K562 (cell line): ENCODE data around the gene ITGBL1. TPM values are rescaled to one million over a fixed set of nuclear protein-coding genes. Genes with fewer than 3 reads are reported as not detected.

ENCODE experiments used
- ATAC-seq: fragments of 200-7000 bp; cut with Tn5 transposase; 3 replicates; pipeline ENCODE4 v1.9.1; 2020; ENCODE audit warnings: moderate library complexity
- BruUV-seq: library from RNA; stranded (reverse); fragments of 400-500 nt; replicated peaks from 2 replicates; lab custom pipeline; 2021; lab: Mats Ljungman, UMichigan
- CTCF ChIA-PET: fragments of 300-600 bp; formaldehyde crosslinking; extraction: SDS; loops from one replicate; lab custom pipeline; 2021; ENCODE audit warnings: low intra/inter-chr PET ratio; lab: Yijun Ruan, JAX
- POLR2A ChIA-PET: fragments of 300-600, 350-650 bp; sonication (Branson Sonifier 250); formaldehyde crosslinking; extraction: SDS; loops from one replicate; lab custom pipeline; 2021; ENCODE audit warnings: antibody characterized with exemption, inconsistent platforms; lab: Yijun Ruan, JAX
- DNase-seq, 4 experiments: peaks; one replicate each; pipeline versions ENCODE4 v3.0.0 to v3.0.0-alpha.2; 2011 to 2018; ENCODE audit warnings: low spot score in 3 of 4, mixed read lengths in 3 of 4; ENCODE audit errors: extremely low read depth in 1 of 4
- FAIRE-seq: peaks from 2 replicates; lab custom pipeline; 2011; peaks lifted over from hg19 to GRCh38; lab: Jason Lieb, UNC
- H2AFZ ChIP-seq: 2 replicates; pipeline ENCODE4 v1.6.0; 2011; ENCODE audit warnings: low read depth, low read length, control low read depth, inconsistent platforms
- H3K27ac ChIP-seq: fragments of 200-600 bp; 3 replicates; pipeline ENCODE4 v1.8.0; 2011; ENCODE audit warnings: low read depth, mild to moderate bottlenecking, control low read depth, inconsistent platforms, low read length, moderate library complexity, mixed read lengths; ENCODE audit errors: extremely low read depth
- H3K27me3 ChIP-seq, 2 experiments: fragments of 300-600 bp in 1 of 2; 2 replicates in 1 of 2; 3 replicates in 1 of 2; pipeline versions ENCODE4 v1.6.0 to v1.8.0; 2011; ENCODE audit warnings: inconsistent platforms in 2 of 2, low read length in 2 of 2, mild to moderate bottlenecking in 1 of 2, mixed read lengths in 1 of 2, moderate library complexity in 1 of 2; ENCODE audit not compliant: control insufficient read depth in 2 of 2, insufficient read depth in 2 of 2
- H3K36me3 ChIP-seq: fragments of 300-600 bp; 3 replicates; pipeline ENCODE4 v1.8.0; 2011; ENCODE audit warnings: mild to moderate bottlenecking, low read length, inconsistent platforms; ENCODE audit not compliant: control insufficient read depth, insufficient read depth
- H3K4me1 ChIP-seq, 2 experiments: fragments of 200-600 bp in 1 of 2; replicated peaks in 1 of 2; 2 replicates in 1 of 2; 3 replicates in 1 of 2; pipeline versions ENCODE4 v1.5.1 to v1.8.0; 2011; ENCODE audit warnings: inconsistent platforms in 2 of 2, low read length in 2 of 2, mild to moderate bottlenecking in 1 of 2, mixed read lengths in 1 of 2, moderate library complexity in 1 of 2; ENCODE audit not compliant: control insufficient read depth in 2 of 2, insufficient read depth in 2 of 2
- H3K4me2 ChIP-seq: 2 replicates; pipeline ENCODE4 v1.6.1; 2011; ENCODE audit warnings: low read length, control low read depth, inconsistent platforms, mixed read lengths; ENCODE audit not compliant: insufficient read depth
- H3K4me3 ChIP-seq: fragments of 200-600 bp; sonication (generic), shearing (Covaris generic); 2 replicates; pipeline ENCODE4 v1.5.1; 2016; ENCODE audit warnings: control low read depth, inconsistent platforms
- H3K79me2 ChIP-seq: fragments of 200-600 bp; 3 replicates; pipeline ENCODE4 v1.8.0; 2011; ENCODE audit warnings: low read length, inconsistent platforms; ENCODE audit not compliant: control insufficient read depth, insufficient read depth
- H3K9ac ChIP-seq, 2 experiments: 2 replicates each; pipeline versions ENCODE4 v1.6.0 to v1.6.1; 2011; ENCODE audit warnings: low read depth in 2 of 2, low read length in 2 of 2, control low read depth in 1 of 2, inconsistent platforms in 1 of 2, mild to moderate bottlenecking in 1 of 2, mixed read lengths in 1 of 2; ENCODE audit not compliant: insufficient read depth in 1 of 2
- H3K9me1 ChIP-seq: one replicate; pipeline ENCODE4 v1.6.0; 2011; ENCODE audit warnings: inconsistent platforms, mild to moderate bottlenecking, low read length, moderate library complexity; ENCODE audit not compliant: control insufficient read depth, insufficient read depth
- H3K9me3 ChIP-seq: replicated peaks from 2 replicates; pipeline ENCODE4 v1.5.1; 2011; ENCODE audit warnings: low read depth, low read length, inconsistent platforms; ENCODE audit not compliant: control insufficient read depth, insufficient read depth
- H4K20me1 ChIP-seq: replicated peaks from 2 replicates; pipeline ENCODE4 v1.6.1; 2011; ENCODE audit warnings: low read length, inconsistent platforms, mixed read lengths; ENCODE audit not compliant: control insufficient read depth, insufficient read depth
- ATF4 ChIP-seq: fragments of 450-650 bp; formaldehyde crosslinking; IDR thresholded peaks from 2 replicates; pipeline ENCODE4 v1.4.0; 2022; ENCODE audit warnings: mild to moderate bottlenecking, moderate library complexity
- ELF2 ChIP-seq: fragments of 250-450 bp; sonication (Bioruptor Pico); IDR thresholded peaks from 2 replicates; pipeline ENCODE4 v1.5.0; 2021; ENCODE audit warnings: mild to moderate bottlenecking
- KDM4B ChIP-seq, 2 experiments: fragments of 450-650 bp in 1 of 2; sonication (generic) in 1 of 2; IDR thresholded peaks; 2 replicates each; pipeline ENCODE4 v1.6.1; 2016 to 2017; ENCODE audit warnings: borderline replicate concordance in 2 of 2, antibody characterized with exemption in 1 of 2, low read depth in 1 of 2, mild to moderate bottlenecking in 1 of 2
- XRCC4 ChIP-seq: IDR thresholded peaks from one replicate; pipeline ENCODE4 v1.6.1; 2011; ENCODE audit not compliant: insufficient read depth, insufficient read length; ENCODE audit errors: extremely low read depth
- ZNF232 ChIP-seq: sonication (generic); formaldehyde crosslinking; IDR thresholded peaks from 2 replicates; pipeline ENCODE4 v1.8.0; 2022; ENCODE audit warnings: mild to moderate bottlenecking, missing genetic modification reagents
- ZNF277 ChIP-seq: fragments of 250-450 bp; sonication (Bioruptor Pico); IDR thresholded peaks from 2 replicates; pipeline ENCODE4 v1.8.0; 2022; ENCODE audit warnings: inconsistent platforms, mild to moderate bottlenecking, moderate library complexity, borderline replicate concordance
- WGBS: fragments of 100-300 bp; shearing (Covaris generic); methylation state at CpG from one replicate; pipeline ENCODE4 v1.1.6; 2016; ENCODE audit warnings: low coverage, mixed read lengths; ENCODE audit not compliant: insufficient coverage; ENCODE audit errors: missing lambda C conversion rate; 5-methylcytosine and 5-hydroxymethylcytosine counted together
- in situ Hi-C: fragments of 300-500 bp; cut with MboI; formaldehyde crosslinking; loops from 4 replicates; pipeline ENCODE4 v1.15.0; 2018; ENCODE audit warnings: inconsistent platforms, mixed read lengths
- intact Hi-C: fragments of 100-400 bp; cut with micrococcal nuclease; formaldehyde crosslinking; loops from 2 replicates; pipeline ENCODE4 v1.14.2; 2022
- polyA plus RNA-seq, 8 experiments: library from polyadenylated mRNA; depleted of rRNA in 4 of 8; stranded (reverse) in 5 of 8; unstranded in 3 of 8; fragments of >200 nt; fragmentation: Nextera tagmentation in 2 of 8; fragmentation: Illumina TruSeq in 1 of 8; extraction: Ambion mirVana in 2 of 8; extraction: Trizol in 1 of 8; gene quantifications; 2 replicates each; pipeline versions ENCODE4 v1.2.1 to v1.2.3, GENCODE V29; 2011 to 2014; ENCODE audit warnings: inconsistent platforms in 1 of 8, missing spikeins in 1 of 8
- total RNA-seq, 7 experiments: library from RNA; depleted of rRNA in 6 of 7; stranded (reverse); fragments of >200 nt in 6 of 7; fragmentation: Illumina TruSeq in 2 of 7; extraction: Trizol in 2 of 7; gene quantifications; 2 replicates each; pipeline versions ENCODE4 v1.2.1 to v1.2.3, GENCODE V29; 2011 to 2021; ENCODE audit warnings: low replicate concordance in 1 of 7
- TF ChIP-seq, protein P1 (sequence below): fragments of 450-650 bp; IDR thresholded peaks from 2 replicates; pipeline ENCODE4 v1.6.1; 2018; ENCODE audit warnings: mild to moderate bottlenecking, low read depth; ENCODE audit not compliant: partially characterized antibody
- TF ChIP-seq, protein P2 (sequence below): sonication (generic); formaldehyde crosslinking; IDR thresholded peaks from 2 replicates; pipeline ENCODE4 v1.5.0; 2020; ENCODE audit warnings: missing genetic modification reagents

Gene ITGBL1
- total and polyA plus RNA-seq, 9 of the 15 experiments (the other 6 are each of a cell fraction or from before 2014, with no cell fraction given): 0.04 to 0.73 (median 0.32) TPM; not detected in 1

DNA sequence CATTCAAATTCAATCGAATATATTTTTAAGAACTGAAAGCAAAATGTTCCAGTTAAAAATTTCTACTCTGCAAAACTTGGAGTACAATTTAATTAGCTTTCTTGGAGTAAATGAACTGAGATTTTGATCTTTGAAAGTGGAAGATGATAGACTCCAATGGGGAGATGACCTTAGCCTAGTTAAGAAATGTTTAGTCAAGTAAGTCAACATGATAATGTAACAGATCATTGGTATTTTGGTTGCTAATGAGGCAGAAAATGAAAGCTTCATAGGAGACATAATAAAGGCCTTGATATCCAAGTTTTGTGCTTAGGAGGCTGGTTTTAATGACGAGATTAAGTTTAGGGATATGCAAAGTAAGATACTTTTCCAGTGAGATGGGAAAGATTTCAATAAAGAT, 181.7 kb downstream of the ITGBL1 start:
- Histone ChIP-seq H3K36me3 (no peaks in the 10 kb centered on the region), H3K4me1 (no peaks in the 10 kb centered on the region), H3K9me1 (no peaks in the 10 kb centered on the region), H3K9ac (no peak overlapping the region), H3K27me3 (no peaks in the 10 kb centered on the region), H3K79me2 (no peaks in the 10 kb centered on the region), H3K9me3 (no peaks in the 10 kb centered on the region), H4K20me1 (no peaks in the 10 kb centered on the region), H3K27ac (no peak overlapping the region), H3K4me3 (no peak overlapping the region), H2AFZ (no peak overlapping the region), H3K4me2 (no peak overlapping the region)
- TF ChIP-seq XRCC4 (no peak), KDM4B (IDR thresholded peaks at IDR 0.05; ENCODE audit: borderline replicate concordance in 2 of 2, low read depth in 1 of 2) (no peak), ZNF277 (CRISPR knock-in tag) (no peak), ELF2 (CRISPR knock-in tag) (no peak), ATF4 (CRISPR knock-in tag) (no peak), ZNF232 (CRISPR knock-in tag) (no peak)
- TF ChIP-seq, protein P1, sequence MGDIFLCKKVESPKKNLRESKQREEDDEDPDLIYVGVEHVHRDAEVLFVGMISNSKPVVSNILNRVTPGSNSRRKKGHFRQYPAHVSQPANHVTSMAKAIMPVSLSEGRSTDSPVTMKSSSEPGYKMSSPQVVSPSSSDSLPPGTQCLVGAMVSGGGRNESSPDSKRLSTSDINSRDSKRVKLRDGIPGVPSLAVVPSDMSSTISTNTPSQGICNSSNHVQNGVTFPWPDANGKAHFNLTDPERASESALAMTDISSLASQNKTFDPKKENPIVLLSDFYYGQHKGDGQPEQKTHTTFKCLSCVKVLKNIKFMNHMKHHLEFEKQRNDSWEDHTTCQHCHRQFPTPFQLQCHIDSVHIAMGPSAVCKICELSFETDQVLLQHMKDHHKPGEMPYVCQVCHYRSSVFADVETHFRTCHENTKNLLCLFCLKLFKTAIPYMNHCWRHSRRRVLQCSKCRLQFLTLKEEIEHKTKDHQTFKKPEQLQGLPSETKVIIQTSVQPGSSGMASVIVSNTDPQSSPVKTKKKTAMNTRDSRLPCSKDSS: no peak
- TF ChIP-seq, protein P2, sequence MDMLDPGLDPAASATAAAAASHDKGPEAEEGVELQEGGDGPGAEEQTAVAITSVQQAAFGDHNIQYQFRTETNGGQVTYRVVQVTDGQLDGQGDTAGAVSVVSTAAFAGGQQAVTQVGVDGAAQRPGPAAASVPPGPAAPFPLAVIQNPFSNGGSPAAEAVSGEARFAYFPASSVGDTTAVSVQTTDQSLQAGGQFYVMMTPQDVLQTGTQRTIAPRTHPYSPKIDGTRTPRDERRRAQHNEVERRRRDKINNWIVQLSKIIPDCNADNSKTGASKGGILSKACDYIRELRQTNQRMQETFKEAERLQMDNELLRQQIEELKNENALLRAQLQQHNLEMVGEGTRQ (CRISPR knock-in tag): no peak
- intact Hi-C loops (no loop called here), in situ Hi-C loops (no loop called here)
- FAIRE-seq: no peak
- no TSS peak for BruUV-seq
- no peak for DNase-seq
- CTCF ChIA-PET: no interaction called here
- POLR2A ChIA-PET: no interaction called here
- ATAC-seq: no peak
- 0% methylated on average over 2 of the region's 2 CpGs for WGBS
